Thyroid gland (tissue), 4 donors: ENCODE data around the gene ARGLU1. TPM values are rescaled to one million over a fixed set of nuclear protein-coding genes. Genes with fewer than 3 reads are reported as not detected.

ENCODE experiments used
- DNase-seq, 2 donors: peaks; one replicate each; pipeline ENCODE4 v3.0.0-alpha.2; 2019
- H3K27ac ChIP-seq, 3 donors: fragments of 200-600 bp; sonication (generic); 1 replicate in 2 of 3; 2 replicates in 1 of 3; pipeline ENCODE4 v1.5.1; 2016 to 2019; ENCODE audit warnings: mild to moderate bottlenecking in 1 of 3, moderate library complexity in 1 of 3
- H3K27me3 ChIP-seq: fragments of 200-600 bp; sonication (generic); one replicate; pipeline ENCODE4 v1.5.1; 2019
- H3K36me3 ChIP-seq, 2 donors: fragments of 200-600 bp; sonication (generic); one replicate each; pipeline ENCODE4 v1.5.1; 2016 to 2019
- H3K4me1 ChIP-seq, 2 donors: fragments of 200-600 bp; sonication (generic); one replicate each; pipeline ENCODE4 v1.5.1; 2017 to 2019
- H3K4me3 ChIP-seq, 3 donors: fragments of 200-600 bp; sonication (generic); replicated peaks in 1 of 3; 1 replicate in 2 of 3; 2 replicates in 1 of 3; pipeline ENCODE4 v1.5.1; 2016; ENCODE audit warnings: mild to moderate bottlenecking in 1 of 3
- H3K9me3 ChIP-seq: fragments of 200-600 bp; sonication (generic); one replicate; pipeline ENCODE4 v1.5.1; 2017
- CTCF ChIP-seq, 6 experiments: fragments of 200-600 bp in 3 of 6; fragments of 450-650 bp in 3 of 6; sonication (generic) in 3 of 6; IDR thresholded peaks; one replicate each; pipeline ENCODE4 v1.5.1; 2016 to 2019; ENCODE audit warnings: antibody characterized with exemption in 6 of 6, mild to moderate bottlenecking in 2 of 6, inconsistent platforms in 1 of 6, moderate library complexity in 1 of 6
- POLR2A ChIP-seq, 2 donors: fragments of 450-650 bp; IDR thresholded peaks; one replicate each; pipeline ENCODE4 v1.6.1; 2017; ENCODE audit warnings: antibody characterized with exemption in 2 of 2, mild to moderate bottlenecking in 2 of 2, moderate library complexity in 1 of 2
- WGBS, 2 donors: methylation state at CpG; one replicate each; pipeline ENCODE4 v1.1.5; 2017; 5-methylcytosine and 5-hydroxymethylcytosine counted together
- intact Hi-C: fragments of 100-400 bp; cut with DNase I; formaldehyde crosslinking; loops from one replicate; pipeline ENCODE4 v1.15.1; 2023
- total RNA-seq, 4 donors: library from RNA; depleted of rRNA; stranded (reverse); fragments of >200 nt; gene quantifications; one replicate each; pipeline ENCODE4 v1.2.3, GENCODE V29; 2016

The ARGLU1 gene
- total RNA-seq, 4 donors from 2014 or later: 73.9 to 165 (median 119) TPM

- TF ChIP-seq POLR2A (IDR thresholded peaks at IDR 0.05): no peak
- peak in 1 of 6 experiments; percentile 18 for TF ChIP-seq CTCF (IDR thresholded peaks at IDR 0.05)
- no peak overlapping the region for H3K4me3 ChIP-seq
- 33 to 35% methylated on average over 10 of the region's 10 CpGs for WGBS, 2 donors
- no peaks in the 10 kb centered on the region for H3K36me3 ChIP-seq
- peak; percentile 64 to 69 for DNase-seq
- no peaks in the 10 kb centered on the region for H3K9me3 ChIP-seq
- H3K27me3 ChIP-seq: no peaks in the 10 kb centered on the region
- intact Hi-C loops: no loop called here
- peaks cover 6 to 19% of the 10 kb centered on the region in 2 donors for H3K4me1 ChIP-seq
- H3K27ac ChIP-seq: peak overlapping the region in 1 of 3 donors; percentile 24
These were observed 28.5 kb upstream of the ARGLU1 start for GRCh38 chr13:106596275-106596937.

- no peak for TF ChIP-seq CTCF (IDR thresholded peaks at IDR 0.05)
- no peak for TF ChIP-seq POLR2A (IDR thresholded peaks at IDR 0.05)
- DNase-seq: no peak
- no peak overlapping the region for H3K27ac ChIP-seq
- no peaks in the 10 kb centered on the region for H3K36me3 ChIP-seq
- WGBS, 2 donors: 83 to 89% methylated on average over 6 of the region's 6 CpGs
- no peak overlapping the region for H3K4me3 ChIP-seq
- intact Hi-C loops: no loop called here
- H3K27me3 ChIP-seq: no peaks in the 10 kb centered on the region
- no peaks in the 10 kb centered on the region for H3K9me3 ChIP-seq
- peaks cover 6 to 17% of the 10 kb centered on the region in 2 donors for H3K4me1 ChIP-seq
These were observed 27.7 kb upstream of the ARGLU1 start for GRCh38 chr13:106595625-106596024.

DNA sequence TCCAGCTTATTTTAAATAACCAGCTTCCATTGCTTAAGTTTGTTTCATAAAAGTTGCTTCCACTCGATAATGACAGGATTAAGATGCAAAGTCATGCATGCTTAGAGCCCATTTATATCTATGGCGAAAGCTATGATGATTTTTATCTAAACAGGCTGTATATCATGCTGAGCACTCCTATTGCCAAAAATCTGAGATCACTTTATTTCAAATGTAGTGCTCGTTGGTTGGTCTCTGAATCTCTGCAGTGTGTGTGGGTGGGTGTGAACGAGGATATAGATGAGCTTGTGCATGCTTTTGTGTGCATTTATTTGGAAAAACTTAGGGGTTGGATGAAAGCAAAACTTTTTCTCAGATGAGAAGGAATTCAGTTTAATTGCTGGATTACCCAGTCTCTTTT lies 27.0 kb upstream of the ARGLU1 start:
- Histone ChIP-seq H3K9me3 (no peaks in the 10 kb centered on the region), H3K36me3 (no peaks in the 10 kb centered on the region), H3K4me3 (no peak overlapping the region), H3K27me3 (no peaks in the 10 kb centered on the region), H3K4me1 (peaks cover 6 to 16% of the 10 kb centered on the region in 2 donors), H3K27ac (no peak overlapping the region)
- intact Hi-C loops: no loop called here
- WGBS, 2 donors: 93 to 94% methylated on average over 4 of the region's 4 CpGs
- DNase-seq: no peak
- TF ChIP-seq CTCF (IDR thresholded peaks at IDR 0.05): no peak
- no peak for TF ChIP-seq POLR2A (IDR thresholded peaks at IDR 0.05)

DNA sequence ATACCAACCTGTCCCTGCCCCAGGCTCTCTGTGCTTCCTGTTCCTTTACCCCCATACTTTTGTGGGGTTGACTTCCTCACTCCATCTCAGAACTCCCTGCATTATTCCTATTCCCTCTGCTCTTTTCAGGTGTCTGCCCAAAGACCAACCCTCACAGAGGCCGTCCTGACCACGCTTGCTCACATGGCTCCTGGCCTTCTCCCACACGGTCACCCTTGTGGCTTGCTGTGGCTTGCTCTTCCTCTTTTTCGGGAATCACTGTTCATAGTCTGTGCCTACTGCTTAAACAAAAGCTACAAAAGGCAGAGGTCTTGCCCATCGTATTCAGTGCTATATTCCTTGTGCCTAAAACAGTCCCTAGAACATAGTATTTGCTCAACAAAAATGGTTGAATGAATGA lies 25.2 kb upstream of the ARGLU1 start:
- Histone ChIP-seq H3K27me3 (no peaks in the 10 kb centered on the region), H3K9me3 (no peaks in the 10 kb centered on the region), H3K4me3 (no peak overlapping the region), H3K27ac (no peak overlapping the region), H3K4me1 (peaks cover 3 to 13% of the 10 kb centered on the region in 2 donors), H3K36me3 (no peaks in the 10 kb centered on the region)
- 87 to 93% methylated on average over 5 of the region's 5 CpGs for WGBS, 2 donors
- DNase-seq: no peak
- intact Hi-C loops: no loop called here
- TF ChIP-seq CTCF (IDR thresholded peaks at IDR 0.05) (no peak), POLR2A (IDR thresholded peaks at IDR 0.05) (no peak)

DNA sequence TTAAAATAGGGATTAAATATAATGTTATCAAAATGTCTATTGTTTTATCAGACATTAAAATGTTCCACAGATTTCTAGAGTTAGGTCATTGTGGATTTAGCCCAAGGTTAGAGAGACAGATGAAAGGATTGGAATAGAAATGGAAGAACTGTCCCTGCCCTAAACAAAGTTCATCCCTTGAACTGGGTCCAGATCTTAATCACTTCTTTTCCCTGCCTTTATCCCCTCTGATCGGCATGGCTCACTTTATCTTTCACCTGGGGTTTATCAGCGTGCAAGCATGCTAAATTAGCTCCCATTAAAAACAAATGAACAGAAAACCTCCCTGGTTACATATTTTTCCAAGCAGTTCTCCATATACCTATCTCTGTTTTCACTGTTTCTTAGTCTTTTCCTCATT lies 23.4 kb upstream of the ARGLU1 start:
- intact Hi-C loops: no loop called here
- H3K9me3 ChIP-seq: no peaks in the 10 kb centered on the region
- no peaks in the 10 kb centered on the region for H3K27me3 ChIP-seq
- no peak overlapping the region for H3K4me3 ChIP-seq
- peaks cover 0 to 2% of the 10 kb centered on the region in 2 donors for H3K4me1 ChIP-seq
- no peaks in the 10 kb centered on the region for H3K36me3 ChIP-seq
- 80 to 81% methylated on average over 2 of the region's 2 CpGs for WGBS, 2 donors
- DNase-seq: no peak
- TF ChIP-seq CTCF (IDR thresholded peaks at IDR 0.05) (no peak), POLR2A (IDR thresholded peaks at IDR 0.05) (no peak)
- H3K27ac ChIP-seq: no peak overlapping the region
